Kasumi-1 (cell line): ENCODE data around the gene PPP4R3A.
"Not testable (repeated sequence)": the region's sequence is repeated elsewhere in the genome, so short reads cannot be mapped to it uniquely, and the experiment has no call there.

Experiments used
- DNase-seq, 2 experiments: peaks; one replicate each; lab custom pipeline; 2025; lab: John Stamatoyannopoulos, UW

PPP4R3A gene

DNA sequence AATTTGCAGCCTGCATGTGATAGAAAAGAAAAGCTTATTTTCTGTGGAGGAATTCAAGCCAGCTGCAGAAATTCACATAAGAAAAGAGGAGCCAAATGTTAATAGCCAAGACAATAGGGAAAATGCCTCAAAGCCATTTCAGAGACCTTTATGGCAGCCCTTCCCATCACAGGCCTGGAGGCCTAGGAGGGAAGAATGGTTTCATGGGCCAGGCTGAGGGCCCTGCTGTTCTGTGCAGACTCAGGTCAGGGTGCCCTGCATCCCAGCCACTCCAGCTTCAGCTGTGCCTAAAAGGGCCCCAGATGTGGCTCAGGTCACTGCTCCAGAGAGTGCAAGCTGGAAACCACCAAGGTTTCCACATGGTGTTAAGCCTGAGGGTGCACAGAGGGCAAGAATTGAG lies 71.3 kb downstream of the PPP4R3A start:
- DNase-seq: no peak

DNA sequence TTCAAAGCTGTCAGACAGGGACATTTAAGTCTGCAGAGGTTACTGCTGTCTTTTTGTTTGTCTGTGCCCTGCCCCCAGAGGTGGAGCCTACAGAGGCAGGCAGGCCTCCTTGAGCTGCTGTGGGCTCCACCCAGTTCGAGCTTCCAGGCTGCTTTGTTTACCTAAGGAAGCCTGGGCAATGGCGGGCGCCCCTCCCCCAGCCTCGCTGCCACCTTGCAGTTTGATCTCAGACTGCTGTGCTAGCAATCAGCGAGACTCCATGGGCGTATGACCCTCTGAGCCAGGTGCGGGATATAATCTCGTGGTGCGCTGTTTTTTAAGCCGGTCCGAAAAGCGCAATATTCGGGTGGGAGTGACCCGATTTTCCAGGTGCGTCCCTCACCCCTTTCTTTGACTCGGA lies 73.8 kb downstream of the PPP4R3A start:
- DNase-seq: not testable (repeated sequence)

DNA sequence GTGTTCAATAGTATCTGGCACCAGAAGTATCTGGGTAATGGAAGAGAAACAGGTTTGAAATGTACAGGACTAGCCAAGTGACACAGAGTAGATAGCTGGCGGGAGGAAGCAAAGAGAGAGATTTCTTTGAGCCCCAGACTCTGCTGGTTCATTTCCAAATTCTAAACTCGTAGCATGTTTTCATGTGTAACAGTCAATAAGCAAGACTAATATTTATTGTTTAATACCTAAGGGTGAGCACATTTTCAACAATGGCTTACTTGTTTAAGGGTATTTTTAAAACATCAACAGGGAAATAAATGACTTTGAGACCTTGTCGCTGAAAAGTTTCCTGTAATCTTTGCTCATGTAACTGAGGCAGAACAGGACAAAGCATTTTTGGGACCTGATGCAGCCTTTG lies 80.7 kb downstream of the PPP4R3A start:
- no peak for DNase-seq

DNA sequence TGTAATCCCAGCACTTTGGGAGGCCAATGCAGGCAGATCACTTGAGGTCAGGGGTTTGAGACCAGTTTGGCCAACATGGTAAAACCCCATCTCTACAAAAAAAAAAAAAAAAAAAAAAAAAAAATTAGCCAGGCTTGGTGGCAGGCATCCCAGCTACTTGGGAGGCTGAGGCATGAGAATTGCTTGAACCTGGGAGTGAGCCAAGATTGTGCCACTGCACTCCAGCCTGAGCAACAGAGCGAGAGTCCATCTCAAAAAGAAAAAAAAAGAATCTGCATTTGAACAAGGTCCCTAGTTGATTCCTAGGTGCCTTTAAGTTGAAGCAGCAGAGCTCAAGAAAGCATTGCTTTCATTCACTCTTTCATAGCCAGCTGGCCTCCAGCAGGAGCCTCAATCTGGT lies 81.2 kb downstream of the PPP4R3A start:
- not testable (repeated sequence) for DNase-seq

DNA sequence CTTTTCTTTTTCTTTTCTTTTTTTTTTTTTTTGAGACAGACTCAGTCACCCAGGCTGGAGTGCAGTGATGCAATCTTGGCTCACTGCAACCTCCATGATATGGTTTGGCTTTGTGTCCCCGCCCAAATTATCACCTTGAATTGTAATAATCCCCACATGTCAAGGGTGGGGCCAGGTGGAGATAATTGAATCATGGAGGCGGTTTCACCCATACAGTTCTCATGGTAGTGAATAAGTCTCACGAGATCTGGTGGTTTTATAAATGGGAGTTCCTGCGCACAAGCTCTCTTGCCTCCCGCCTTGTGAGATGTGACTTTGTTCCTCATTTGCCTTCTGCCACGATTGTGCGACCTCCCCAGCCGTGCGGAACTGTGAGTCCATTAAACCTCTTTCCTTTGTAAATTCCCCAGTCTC lies 84.6 kb downstream of the PPP4R3A start:
- DNase-seq: not testable (repeated sequence)

DNA sequence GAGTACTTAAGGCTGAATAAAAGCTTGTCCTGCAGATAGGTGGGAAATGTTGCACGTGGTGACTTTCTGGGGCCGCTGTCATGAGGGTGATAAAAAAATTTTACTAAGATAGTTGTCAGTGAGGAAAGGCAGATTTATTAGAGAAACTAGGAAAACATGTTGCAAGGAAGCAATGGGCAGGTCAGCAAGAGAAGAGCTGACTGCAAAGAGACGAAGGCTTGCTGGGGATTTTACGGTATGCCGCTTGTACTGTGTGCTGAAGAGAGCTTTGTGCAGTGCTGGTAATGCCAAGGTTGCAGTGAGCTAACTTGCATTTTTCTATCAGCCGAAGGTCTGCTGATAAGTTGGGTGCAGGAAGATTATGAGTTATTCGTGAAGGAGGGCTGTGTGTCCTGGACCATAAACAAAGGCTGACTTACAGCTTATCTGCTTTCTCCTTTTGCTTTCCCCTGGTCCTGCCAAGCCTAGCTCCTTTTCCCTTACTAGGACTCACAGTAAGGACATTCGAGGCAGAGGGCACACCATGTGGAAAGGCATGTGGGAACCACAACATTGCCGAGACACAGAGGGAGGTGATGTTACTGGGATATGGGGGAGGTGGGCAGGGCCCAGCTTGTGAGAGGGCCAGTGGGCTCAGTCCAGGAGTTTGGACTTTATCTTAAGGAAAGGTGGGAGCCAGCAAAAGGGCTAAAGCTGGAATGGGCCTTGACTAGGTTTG lies 85.1 kb downstream of the PPP4R3A start:
- DNase-seq: no peak

DNA sequence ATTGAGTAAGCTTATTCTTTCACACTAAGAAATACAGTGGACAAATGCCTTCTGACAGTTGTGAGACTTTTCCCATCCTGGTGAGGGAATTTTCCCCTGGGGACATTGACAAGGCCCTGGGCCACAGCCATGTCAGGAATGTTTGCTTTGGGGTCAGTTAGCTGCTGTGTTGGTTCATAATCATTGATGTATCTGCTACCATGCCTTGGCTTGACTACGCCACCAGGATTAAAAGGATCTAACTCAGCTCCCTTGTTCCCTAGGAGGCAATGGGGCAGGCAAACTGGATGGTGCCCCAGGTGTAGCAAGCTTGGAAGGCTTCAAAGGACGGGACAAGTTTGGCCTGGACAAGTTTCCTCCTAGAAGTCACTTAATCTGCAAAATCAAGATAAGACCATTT lies 89.4 kb downstream of the PPP4R3A start:
- no peak for DNase-seq

DNA sequence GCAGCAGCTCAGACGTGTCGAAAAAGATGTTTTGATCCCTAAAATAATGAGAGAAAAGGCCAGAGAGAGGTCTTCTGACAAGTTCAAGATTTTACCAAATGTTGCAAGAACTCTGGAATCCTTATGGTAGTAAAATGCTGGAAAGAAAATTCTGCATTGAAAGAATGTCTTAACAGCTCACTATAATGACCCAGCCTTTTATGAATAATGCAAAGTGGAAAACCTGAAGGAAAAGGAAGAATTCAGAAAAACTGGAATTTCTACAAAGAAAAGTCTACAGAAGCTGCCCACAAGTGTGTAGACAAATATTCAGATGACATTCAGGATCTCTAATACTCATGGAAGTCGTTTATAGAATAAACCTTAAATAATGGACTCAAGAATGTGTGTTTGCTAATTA lies 90.7 kb downstream of the PPP4R3A start:
- DNase-seq: no peak

DNA sequence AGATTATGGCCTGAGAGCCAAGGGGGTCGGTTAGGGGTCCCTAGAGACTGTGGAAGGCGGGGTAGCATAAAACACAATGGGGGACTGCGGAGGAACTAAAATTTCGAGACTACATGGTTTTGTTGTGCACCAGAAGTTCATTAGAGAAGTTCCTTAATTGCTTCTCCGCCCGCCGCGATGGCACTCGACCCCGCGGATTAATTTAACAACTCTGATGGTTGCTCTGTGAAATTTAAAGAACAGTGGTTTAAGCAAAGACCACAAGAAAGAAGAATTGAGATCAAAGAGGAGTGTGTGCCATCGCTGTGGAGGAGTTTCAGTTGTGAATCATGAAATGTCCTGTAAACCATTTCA lies 91.1 kb downstream of the PPP4R3A start:
- no peak for DNase-seq

DNA sequence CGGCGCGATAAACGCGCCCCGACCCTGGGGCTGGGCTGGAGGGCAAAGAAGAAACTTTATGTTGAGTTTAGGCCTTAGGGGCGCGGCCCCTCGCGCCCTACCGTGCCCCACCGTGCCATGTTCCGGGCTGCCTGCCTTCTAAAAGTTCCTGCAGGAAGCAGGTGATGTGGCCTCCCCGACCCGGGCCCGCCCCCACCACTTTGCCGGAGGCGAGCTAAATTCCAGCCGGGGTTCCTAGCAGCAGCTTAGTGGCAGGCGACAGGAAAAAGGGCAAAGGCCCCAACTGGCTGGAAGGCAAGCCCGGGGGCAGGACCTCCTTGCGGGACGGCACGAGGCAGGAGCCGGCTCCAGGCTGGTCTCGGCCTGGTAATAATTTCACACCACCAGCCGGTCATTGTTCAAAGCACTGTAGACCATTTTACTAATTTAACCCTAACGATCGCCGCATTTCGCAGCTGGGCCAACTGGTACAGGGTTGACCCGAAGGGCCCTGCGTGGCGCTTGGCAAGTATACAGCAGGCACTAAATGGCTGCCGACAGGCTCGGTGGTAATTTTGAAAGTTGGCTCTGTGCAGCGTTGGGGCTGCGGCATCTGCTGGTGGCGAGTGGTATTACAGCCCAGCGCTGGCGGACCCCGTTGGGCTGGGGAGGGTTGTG lies 91.6 kb downstream of the PPP4R3A start:
- peak; percentile 71 to 72 for DNase-seq

DNA sequence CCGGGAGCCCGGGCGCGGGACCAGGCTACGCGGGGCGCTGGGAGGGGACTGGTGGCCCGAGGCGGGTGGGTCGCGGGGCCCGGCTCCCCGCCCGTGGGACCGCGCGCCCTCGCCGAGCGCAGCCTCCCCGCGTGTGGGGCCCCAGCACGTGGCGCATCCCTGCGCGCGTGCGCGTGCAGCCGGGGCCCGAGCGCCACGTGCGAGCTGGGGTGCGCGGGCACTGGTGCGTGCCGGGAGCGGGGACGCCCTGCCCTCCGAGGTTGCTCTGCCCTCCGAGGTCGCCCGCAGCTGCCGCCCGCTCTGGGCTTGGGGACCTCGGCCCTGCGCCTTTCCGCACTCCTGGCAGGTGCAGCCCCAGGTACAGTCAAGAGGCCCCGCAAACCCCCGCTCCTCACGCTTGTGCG lies 92.1 kb downstream of the PPP4R3A start:
- DNase-seq: peak; percentile 34 to 51

DNA sequence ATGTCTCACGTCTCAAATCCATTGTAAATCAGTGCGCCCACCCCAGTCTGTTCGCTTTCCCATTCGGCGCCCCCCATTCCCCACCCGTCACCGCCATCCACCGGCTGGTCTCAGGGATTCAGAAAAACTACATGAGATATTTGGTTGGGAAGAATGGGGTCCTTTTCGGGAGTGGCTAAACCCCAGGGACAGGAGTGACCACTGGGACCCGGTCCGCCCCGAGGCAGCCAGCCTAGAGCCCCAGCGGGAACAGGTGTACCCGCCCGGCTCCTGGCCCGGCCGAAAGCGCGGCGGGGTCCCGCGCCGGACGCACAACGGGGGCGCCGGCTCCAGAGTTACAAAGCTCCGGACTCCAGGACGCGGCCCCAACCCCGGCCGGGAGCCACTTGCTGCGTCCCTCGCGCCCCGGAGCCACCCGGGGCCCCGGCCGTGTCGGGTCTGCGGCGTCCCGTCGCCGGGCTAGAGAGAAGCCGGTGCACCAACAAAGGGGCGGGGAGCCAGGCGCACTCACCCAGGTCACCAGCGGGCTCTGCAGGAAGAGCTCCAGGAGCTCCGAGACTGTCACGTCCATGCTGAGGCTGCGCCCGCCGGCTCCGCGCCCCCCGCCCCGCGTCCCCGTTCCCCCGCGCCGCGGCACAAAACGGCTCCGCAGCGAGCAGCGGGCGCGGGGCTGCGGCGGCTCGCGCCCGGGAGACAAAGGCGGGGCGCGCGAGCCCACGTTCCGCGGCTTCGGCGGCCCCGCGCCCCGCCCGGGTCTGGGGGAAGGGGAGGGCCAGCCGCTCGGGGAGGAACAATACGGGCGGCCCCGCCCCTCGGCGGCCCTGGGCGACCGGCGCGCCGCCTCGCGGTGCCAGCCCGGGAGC lies 92.8 kb downstream of the PPP4R3A start, which contains the start of gene CCDC88C:
CCDC88C (minus strand) TSS at position 701 of the 863 bp plus-strand sequence; CDS start at position 571, 130 bp downstream.
- peak; percentile 54 to 66 for DNase-seq

DNA sequence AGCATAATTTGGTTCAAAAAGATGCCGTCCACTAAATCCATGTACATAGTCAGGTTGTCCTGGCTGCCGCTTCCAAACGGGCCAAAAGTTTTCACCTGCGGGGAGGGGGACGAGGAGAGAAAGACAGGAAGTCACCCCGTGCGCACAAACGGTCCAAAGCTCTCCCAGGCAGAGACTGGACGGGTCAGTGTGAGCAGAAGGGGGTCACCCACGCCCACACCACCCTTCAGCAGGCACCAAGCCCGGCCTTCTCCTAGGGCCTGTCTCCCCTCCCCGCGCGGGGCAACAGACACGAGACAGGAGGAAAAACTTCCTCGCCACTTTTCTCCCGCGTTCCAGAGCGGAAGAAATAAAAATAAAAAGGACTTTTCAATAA lies 93.4 kb downstream of the PPP4R3A start:
- DNase-seq: no peak

DNA sequence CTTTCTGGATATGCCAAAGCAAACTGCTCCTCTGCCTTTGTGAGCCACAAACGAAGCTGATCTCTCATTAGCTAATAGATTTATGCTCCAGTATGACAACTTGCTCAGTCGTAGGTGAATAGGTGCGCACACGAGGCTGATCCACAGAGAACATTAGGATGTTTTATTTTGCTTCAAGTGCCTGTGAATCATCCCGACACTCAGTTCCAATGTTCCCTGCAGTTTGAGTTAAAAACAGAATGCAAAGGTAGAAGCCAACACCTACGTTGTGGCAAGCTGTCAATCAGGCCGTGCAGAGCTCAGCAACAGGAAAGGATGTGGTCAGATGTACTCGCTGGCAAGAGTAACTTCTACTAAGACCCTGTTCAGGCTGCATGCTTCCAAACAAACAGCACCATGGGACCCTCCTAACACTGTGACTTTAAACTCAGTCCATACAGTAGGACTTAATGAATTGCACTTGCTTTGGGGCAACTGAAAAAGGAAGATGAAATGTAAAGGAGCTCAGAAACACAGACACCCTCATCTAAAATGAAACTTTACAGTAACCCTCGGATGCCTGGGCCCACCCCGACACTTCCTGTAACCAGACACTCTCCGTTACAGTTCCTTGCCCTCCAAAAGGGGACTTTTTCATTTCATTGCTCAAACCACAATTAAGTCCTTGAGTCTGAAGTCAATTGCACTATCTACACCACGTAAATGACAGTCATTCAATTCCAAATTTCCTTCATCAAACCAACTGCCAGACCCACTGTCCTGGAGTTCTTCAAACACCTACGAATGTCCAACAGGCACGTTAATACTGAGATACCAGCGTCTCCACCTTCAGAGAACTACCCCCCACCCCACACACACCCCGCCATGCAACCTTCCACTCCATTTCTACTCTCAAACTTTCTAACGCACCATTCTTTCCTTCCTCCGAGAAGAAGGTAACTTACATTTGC lies 94.0 kb downstream of the PPP4R3A start:
- DNase-seq: peak; percentile 95 to 96

DNA sequence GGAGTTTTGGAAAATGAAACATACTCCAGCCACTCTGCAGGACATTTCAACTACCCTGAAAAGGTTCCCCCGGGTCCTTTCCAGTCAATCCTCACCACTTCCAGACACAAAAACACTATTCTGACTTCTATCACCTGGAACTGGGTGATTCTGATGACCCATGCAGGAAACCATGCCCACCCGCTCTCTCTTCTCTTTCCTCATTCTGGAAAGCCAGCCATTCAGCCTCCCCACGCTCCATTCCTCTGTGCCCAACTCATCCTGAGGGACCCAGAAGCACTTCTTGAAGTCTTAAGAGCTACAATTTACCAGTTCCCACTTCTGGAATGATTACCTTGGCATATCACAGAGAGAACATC lies 95.7 kb downstream of the PPP4R3A start:
- DNase-seq: no peak

DNA sequence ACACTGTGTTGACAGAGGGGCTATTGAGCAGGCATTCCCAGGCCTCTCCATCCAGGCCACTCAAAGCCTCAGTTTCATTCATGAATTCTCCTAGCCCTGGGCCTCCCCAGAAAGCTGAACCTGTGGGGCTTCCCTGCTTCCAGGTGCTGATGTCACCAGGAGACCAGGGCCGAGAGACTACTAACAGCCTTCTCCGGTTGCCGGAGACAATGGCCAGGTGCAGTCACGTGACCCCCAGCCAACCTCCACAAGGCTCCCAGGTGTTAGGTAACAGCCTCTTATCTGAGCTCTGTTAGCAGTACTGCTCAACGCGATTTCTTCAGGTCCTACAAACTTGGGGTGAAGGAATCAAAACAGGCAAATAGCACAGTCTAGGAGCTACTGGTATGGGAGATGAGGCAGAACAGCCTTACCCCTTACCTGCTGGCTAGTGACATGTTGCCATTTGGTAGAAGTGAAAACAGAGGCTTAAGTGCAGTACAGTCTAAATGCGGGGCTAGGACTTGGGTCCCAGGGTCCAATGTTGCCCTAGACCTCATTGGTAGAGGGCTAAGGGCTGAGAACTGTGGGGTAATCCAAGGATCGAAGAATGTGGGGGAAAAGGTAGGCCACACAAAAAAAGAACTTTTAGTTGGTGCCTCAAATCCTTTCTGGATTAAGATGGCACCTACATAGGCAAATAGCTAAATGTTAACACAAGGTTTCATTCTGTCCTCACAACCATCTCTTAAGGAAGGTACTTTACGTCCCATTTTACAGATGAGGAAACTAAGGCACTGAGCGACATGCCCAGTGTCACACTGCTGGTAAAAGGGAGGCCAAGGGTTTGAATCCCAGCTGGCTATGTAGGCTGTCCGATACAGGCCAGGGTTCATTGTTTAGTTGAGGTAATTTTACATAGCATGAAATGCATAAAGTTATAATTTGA lies 96.3 kb downstream of the PPP4R3A start:
- no peak for DNase-seq

DNA sequence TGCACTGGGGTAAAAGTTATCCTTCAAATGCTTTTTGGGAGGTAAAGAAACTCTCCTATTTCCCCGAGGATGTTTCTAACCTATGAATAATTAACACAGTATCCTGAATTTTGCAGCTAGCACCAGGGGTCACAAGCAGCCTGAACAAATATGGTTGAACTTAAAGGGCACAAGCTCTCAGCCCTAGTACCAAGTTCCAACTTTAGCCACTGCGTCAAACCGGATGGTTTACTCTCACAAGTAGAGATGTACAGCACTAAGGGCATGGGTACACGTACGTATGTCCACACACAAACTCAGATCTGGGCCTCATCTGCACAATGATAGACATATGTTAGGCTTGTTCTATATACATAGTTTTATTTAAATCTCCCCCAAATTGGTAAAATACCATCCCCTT lies 97.2 kb downstream of the PPP4R3A start:
- DNase-seq: no peak

DNA sequence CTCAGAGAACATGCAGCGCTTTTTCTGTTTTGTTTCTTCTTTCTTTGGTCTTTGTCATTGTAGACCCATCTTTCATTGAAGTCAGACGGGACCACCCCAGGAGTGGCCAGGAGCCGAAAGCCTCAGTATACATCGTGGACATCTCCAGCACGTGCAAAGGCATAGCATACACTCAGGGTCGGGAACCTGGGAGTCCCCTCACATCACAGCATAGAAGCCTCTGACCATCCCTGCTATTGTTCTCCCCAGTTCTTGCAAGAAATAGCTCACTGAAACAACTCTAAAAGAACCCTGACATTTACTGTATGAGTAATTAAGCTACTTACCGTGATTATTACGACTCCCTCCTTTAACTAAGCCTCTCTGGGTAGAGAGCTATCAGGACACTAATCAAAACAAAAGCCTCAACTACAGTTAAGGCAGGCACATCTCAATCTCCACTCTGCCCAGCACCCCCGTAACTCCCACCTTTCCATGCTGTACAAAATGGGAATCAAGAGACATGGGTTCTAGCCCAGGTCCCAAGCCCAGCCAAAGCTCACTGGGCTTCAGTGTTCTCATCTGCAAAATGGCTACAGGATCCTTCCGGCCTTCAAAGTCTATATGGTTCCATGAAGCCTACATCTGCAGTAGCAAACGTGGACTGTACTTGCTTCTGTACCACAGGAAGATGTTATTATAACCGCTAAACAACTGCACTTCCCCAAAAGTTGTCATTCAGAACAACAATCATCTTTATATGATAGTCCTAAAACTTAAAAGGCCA lies 99.2 kb downstream of the PPP4R3A start:
- DNase-seq: peak; percentile 45 to 48

DNA sequence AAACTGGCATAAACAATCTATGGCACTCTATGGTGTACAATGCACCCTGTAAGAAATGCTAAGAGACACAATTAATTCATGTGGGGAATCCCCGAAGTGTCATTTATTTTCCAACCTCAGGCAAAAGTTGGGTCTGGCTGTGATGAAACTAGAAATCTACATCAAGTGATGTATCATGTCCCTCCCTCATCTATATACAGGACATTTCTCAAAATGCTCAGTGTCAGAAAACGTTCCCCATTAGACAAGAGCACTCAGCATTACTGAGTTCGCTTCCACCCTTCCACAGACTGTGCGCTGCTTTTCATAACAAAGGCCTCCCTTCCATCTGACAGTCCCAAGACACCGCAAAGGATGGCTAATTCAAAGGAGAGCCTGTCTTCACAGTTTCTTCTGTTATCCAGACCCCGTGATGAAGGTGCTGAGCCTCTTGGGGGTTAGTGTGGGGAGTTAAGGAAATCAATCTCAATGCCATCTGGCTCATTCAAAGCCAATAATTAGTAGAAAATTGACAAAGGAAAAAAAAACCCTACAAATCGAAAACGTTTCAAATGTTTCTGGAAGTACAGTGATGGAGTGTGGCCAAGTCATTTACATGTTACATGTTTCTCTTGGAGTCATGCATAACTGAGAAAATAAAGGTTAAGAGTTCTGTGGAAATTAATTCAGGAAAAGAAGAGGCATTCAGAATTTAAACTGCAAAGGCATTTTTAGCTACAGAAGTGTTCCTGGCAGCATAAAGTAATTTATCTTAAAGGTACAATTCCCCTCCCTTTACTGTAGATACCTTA lies 100.0 kb downstream of the PPP4R3A start:
- DNase-seq: no peak
